SK-N-SH treated with all-trans-retinoic acid at 6 μM for 48 hours (cell line): ENCODE measurements around the gene FAM89A.

ENCODE experiments used
- BACH2 ChIP-seq: fragments of 250-450 bp; sonication (Bioruptor Pico); IDR thresholded peaks from 2 replicates; pipeline ENCODE4 v1.9.0; 2021; ENCODE audit warnings: mild to moderate bottlenecking, borderline replicate concordance
- CREB5 ChIP-seq: fragments of 250-450 bp; sonication (Bioruptor Pico); IDR thresholded peaks from 2 replicates; pipeline ENCODE4 v1.5.1; 2020; ENCODE audit warnings: low read depth, mild to moderate bottlenecking, moderate library complexity
- ESRRG ChIP-seq: fragments of 250-450 bp; sonication (Bioruptor Pico); IDR thresholded peaks from 2 replicates; pipeline ENCODE4 v1.6.1; 2021; ENCODE audit warnings: mild to moderate bottlenecking
- POU6F1 ChIP-seq: fragments of 250-450 bp; sonication (Bioruptor Pico); IDR thresholded peaks from 2 replicates; pipeline ENCODE4 v1.8.0; 2021; ENCODE audit warnings: low read depth, mild to moderate bottlenecking, moderate library complexity, borderline replicate concordance
- RARB ChIP-seq: fragments of 250-450 bp; sonication (Bioruptor Pico); IDR thresholded peaks from 2 replicates; pipeline ENCODE4 v1.8.0; 2021; ENCODE audit warnings: mild to moderate bottlenecking, moderate library complexity
- TOX ChIP-seq: fragments of 250-450 bp; sonication (Bioruptor Pico); IDR thresholded peaks from 2 replicates; pipeline ENCODE4 v1.8.0; 2021; ENCODE audit warnings: mild to moderate bottlenecking, moderate library complexity, borderline replicate concordance
- ZFP3 ChIP-seq: fragments of 250-450 bp; sonication (Bioruptor Pico); IDR thresholded peaks from 2 replicates; pipeline ENCODE4 v1.5.0; 2020; ENCODE audit warnings: mild to moderate bottlenecking, moderate library complexity
- ZFP30 ChIP-seq: fragments of 450-650 bp; formaldehyde crosslinking; IDR thresholded peaks from 2 replicates; pipeline ENCODE4 v1.5.0; 2022; ENCODE audit warnings: mild to moderate bottlenecking, moderate library complexity
- ZNF565 ChIP-seq: fragments of 450-650 bp; formaldehyde crosslinking; conservative IDR thresholded peaks from 2 replicates; pipeline ENCODE4 v1.5.0; 2020; ENCODE audit warnings: low read depth, mild to moderate bottlenecking, moderate library complexity
- ZNF8 ChIP-seq: fragments of 450-650 bp; formaldehyde crosslinking; IDR thresholded peaks from 2 replicates; pipeline ENCODE4 v1.5.0; 2020; ENCODE audit warnings: mild to moderate bottlenecking, moderate library complexity
- TF ChIP-seq, protein P1 (sequence below): fragments of 250-450 bp; sonication (Bioruptor Pico); IDR thresholded peaks from 2 replicates; pipeline ENCODE4 v1.8.0; 2020; ENCODE audit warnings: mild to moderate bottlenecking, moderate library complexity, borderline replicate concordance

GRCh38 chr1:230994860-230995259 lies 45.2 kb downstream of the FAM89A start:
- TF ChIP-seq BACH2 (no peak), POU6F1 (no peak), ZFP3 (CRISPR knock-in tag) (no peak), TOX (no peak), ZNF8 (no peak), ZNF565 (CRISPR knock-in tag) (no peak), ZFP30 (CRISPR knock-in tag) (no peak), ESRRG (no peak), RARB (CRISPR knock-in tag) (no peak), CREB5 (no peak)
- TF ChIP-seq, protein P1, sequence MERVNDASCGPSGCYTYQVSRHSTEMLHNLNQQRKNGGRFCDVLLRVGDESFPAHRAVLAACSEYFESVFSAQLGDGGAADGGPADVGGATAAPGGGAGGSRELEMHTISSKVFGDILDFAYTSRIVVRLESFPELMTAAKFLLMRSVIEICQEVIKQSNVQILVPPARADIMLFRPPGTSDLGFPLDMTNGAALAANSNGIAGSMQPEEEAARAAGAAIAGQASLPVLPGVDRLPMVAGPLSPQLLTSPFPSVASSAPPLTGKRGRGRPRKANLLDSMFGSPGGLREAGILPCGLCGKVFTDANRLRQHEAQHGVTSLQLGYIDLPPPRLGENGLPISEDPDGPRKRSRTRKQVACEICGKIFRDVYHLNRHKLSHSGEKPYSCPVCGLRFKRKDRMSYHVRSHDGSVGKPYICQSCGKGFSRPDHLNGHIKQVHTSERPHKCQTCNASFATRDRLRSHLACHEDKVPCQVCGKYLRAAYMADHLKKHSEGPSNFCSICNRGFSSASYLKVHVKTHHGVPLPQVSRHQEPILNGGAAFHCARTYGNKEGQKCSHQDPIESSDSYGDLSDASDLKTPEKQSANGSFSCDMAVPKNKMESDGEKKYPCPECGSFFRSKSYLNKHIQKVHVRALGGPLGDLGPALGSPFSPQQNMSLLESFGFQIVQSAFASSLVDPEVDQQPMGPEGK (CRISPR knock-in tag) = no peak
